Smooth muscle cell (in vitro differentiated cells): ENCODE measurements around the gene REEP6. TPM values are rescaled to one million over a fixed set of nuclear protein-coding genes. Genes with fewer than 3 reads are reported as not detected.
"Not testable (repeated sequence)": the region's sequence is repeated elsewhere in the genome, so short reads cannot be mapped to it uniquely, and the experiment has no call there.

Experiments used
- DNase-seq: peaks from one replicate; lab custom pipeline; 2025; ENCODE audit not compliant: unreplicated experiment; lab: John Stamatoyannopoulos, UW
- H2AFZ ChIP-seq: fragments of 200-600 bp; sonication (generic); 2 replicates; pipeline ENCODE4 v1.6.0; 2016; ENCODE audit warnings: antibody characterized with exemption, low read depth, mild to moderate bottlenecking
- H3F3A ChIP-seq: fragments of 200-600 bp; sonication (generic); 2 replicates; pipeline ENCODE4 v1.6.0; 2017; ENCODE audit warnings: antibody characterized with exemption, low read depth
- H3K27ac ChIP-seq: fragments of 200-600 bp; sonication (generic); 2 replicates; pipeline ENCODE4 v1.5.1; 2016; ENCODE audit warnings: low read depth, mild to moderate bottlenecking
- H3K27me3 ChIP-seq: fragments of 200-600 bp; sonication (generic); 2 replicates; pipeline ENCODE4 v1.6.1; 2016; ENCODE audit warnings: low read depth, mild to moderate bottlenecking
- H3K36me3 ChIP-seq: fragments of 200-600 bp; sonication (generic); 2 replicates; pipeline ENCODE4 v1.5.1; 2016; ENCODE audit warnings: low read depth
- H3K4me1 ChIP-seq: fragments of 200-600 bp; sonication (generic); 2 replicates; pipeline ENCODE4 v1.5.1; 2016; ENCODE audit warnings: low read depth
- H3K4me2 ChIP-seq: fragments of 200-600 bp; sonication (generic); 2 replicates; pipeline ENCODE4 v1.6.0; 2016; ENCODE audit warnings: mild to moderate bottlenecking
- H3K4me3 ChIP-seq: fragments of 200-600 bp; sonication (generic); 2 replicates; pipeline ENCODE4 v1.5.1; 2016; ENCODE audit warnings: mild to moderate bottlenecking
- H3K79me2 ChIP-seq: fragments of 200-600 bp; sonication (generic); 2 replicates; pipeline ENCODE4 v1.6.0; 2016; ENCODE audit warnings: low read depth, mild to moderate bottlenecking
- H3K9ac ChIP-seq: fragments of 200-600 bp; sonication (generic); 2 replicates; pipeline ENCODE4 v1.6.0; 2016; ENCODE audit warnings: low read depth
- H3K9me3 ChIP-seq: fragments of 200-600 bp; sonication (generic); replicated peaks from 2 replicates; pipeline ENCODE4 v1.5.1; 2016; ENCODE audit warnings: low read depth
- H4K20me1 ChIP-seq: fragments of 200-600 bp; sonication (generic); 2 replicates; pipeline ENCODE4 v1.6.0; 2016; ENCODE audit warnings: low read depth
- CTCF ChIP-seq: fragments of 200-600 bp; sonication (generic); IDR thresholded peaks from 2 replicates; pipeline ENCODE4 v1.5.1; 2017; ENCODE audit warnings: borderline replicate concordance, mild to moderate bottlenecking, antibody characterized with exemption; ENCODE audit not compliant: insufficient read depth, poor library complexity, severe bottlenecking
- WGBS: methylation state at CpG from one replicate; pipeline ENCODE4 v1.1.7; 2016; ENCODE audit warnings: low lambda C conversion rate; 5-methylcytosine and 5-hydroxymethylcytosine counted together
- polyA plus RNA-seq: library from polyadenylated mRNA; unstranded; fragments of >200 nt; fragmentation: Nextera tagmentation; extraction: Ambion mirVana; gene quantifications from 2 replicates; pipeline ENCODE4 v1.2.1, GENCODE V29; 2016
- total RNA-seq: library from RNA; depleted of rRNA; stranded (reverse); fragments of >200 nt; gene quantifications from 2 replicates; pipeline ENCODE4 v1.2.3, GENCODE V29; 2014

REEP6 gene
- total and polyA plus RNA-seq, 2 experiments from 2014 or later = 7.0 to 15.1 TPM

GRCh38 chr19:1496714-1497577 lies 6.0 kb downstream of the REEP6 start:
- H3K9me3 ChIP-seq = no peaks in the 10 kb centered on the region
- no peak overlapping the region for H3K4me3 ChIP-seq
- H3K36me3 ChIP-seq = no peaks in the 10 kb centered on the region
- no peak overlapping the region for H3K9ac ChIP-seq
- no peak for DNase-seq
- no peaks in the 10 kb centered on the region for H3K79me2 ChIP-seq
- no peaks in the 10 kb centered on the region for H3K4me1 ChIP-seq
- H2AFZ ChIP-seq = no peak overlapping the region
- H3K27me3 ChIP-seq = no peaks in the 10 kb centered on the region
- H3K27ac ChIP-seq = no peak overlapping the region
- H3F3A ChIP-seq = no peaks in the 10 kb centered on the region
- 90% methylated on average over 35 of the region's 39 CpGs for WGBS
- H4K20me1 ChIP-seq = no peaks in the 10 kb centered on the region
- TF ChIP-seq CTCF = no peak
- H3K4me2 ChIP-seq = no peak overlapping the region

- H3K4me3 ChIP-seq = no peak overlapping the region
- no peak for DNase-seq
- H2AFZ ChIP-seq = no peak overlapping the region
- WGBS = 93% methylated on average over 25 of the region's 25 CpGs
- no peaks in the 10 kb centered on the region for H3K36me3 ChIP-seq
- peaks cover 1% of the 10 kb centered on the region for H3F3A ChIP-seq
- no peak overlapping the region for H3K9ac ChIP-seq
- H3K27me3 ChIP-seq = no peaks in the 10 kb centered on the region
- H3K4me2 ChIP-seq = no peak overlapping the region
- H3K27ac ChIP-seq = no peak overlapping the region
- no peaks in the 10 kb centered on the region for H3K79me2 ChIP-seq
- H4K20me1 ChIP-seq = no peaks in the 10 kb centered on the region
- no peaks in the 10 kb centered on the region for H3K9me3 ChIP-seq
- H3K4me1 ChIP-seq = no peaks in the 10 kb centered on the region
- TF ChIP-seq CTCF = no peak
These were observed 6.7 kb downstream of the REEP6 start for GRCh38 chr19:1497578-1498235.

GRCh38 chr19:1499231-1499630 lies 8.2 kb downstream of the REEP6 start:
- H4K20me1 ChIP-seq, H3K79me2 ChIP-seq, H3K9ac ChIP-seq, H3F3A ChIP-seq, H3K27ac ChIP-seq, H3K4me2 ChIP-seq, H2AFZ ChIP-seq, H3K36me3 ChIP-seq, DNase-seq, H3K4me3 ChIP-seq, H3K9me3 ChIP-seq, H3K4me1 ChIP-seq, H3K27me3 ChIP-seq: not testable (repeated sequence)
- no CpG with 5 or more reads among the region's 34 CpGs for WGBS

GRCh38 chr19:1501200-1501595 lies 10.2 kb downstream of the REEP6 start:
- Histone ChIP-seq H3K4me2 (no peak overlapping the region), H3K27me3 (peaks cover 7% of the 10 kb centered on the region), H3K4me3 (no peak overlapping the region), H4K20me1 (no peaks in the 10 kb centered on the region), H3K36me3 (no peaks in the 10 kb centered on the region), H2AFZ (no peak overlapping the region), H3F3A (peaks cover 2% of the 10 kb centered on the region), H3K27ac (no peak overlapping the region), H3K79me2 (no peaks in the 10 kb centered on the region), H3K9me3 (no peaks in the 10 kb centered on the region), H3K9ac (no peak overlapping the region), H3K4me1 (peaks cover 8% of the 10 kb centered on the region)
- DNase-seq = no peak
- WGBS = 90% methylated on average over 9 of the region's 9 CpGs
- no peak for TF ChIP-seq CTCF
